GM13976 (cell line): ENCODE measurements around the gene ADGRB2.

Experiments used
- DNase-seq: peaks from one replicate; pipeline ENCODE4 v3.0.0; 2012; ENCODE audit warnings: low spot score
- in situ Hi-C: fragments of 300-500 bp; cut with MboI; formaldehyde crosslinking; loops from one replicate; pipeline ENCODE4 v1.12.0; 2022; ENCODE audit warnings: low sequenced_read_pairs, mixed read lengths, inconsistent platforms; ENCODE audit not compliant: unreplicated experiment
- TF ChIP-seq, protein P1 (sequence below): IDR thresholded peaks from 2 replicates; pipeline ENCODE4 v1.5.1; 2012; ENCODE audit warnings: borderline replicate concordance, mild to moderate bottlenecking; ENCODE audit not compliant: insufficient read depth; ENCODE audit errors: extremely low read depth, missing control alignments, control extremely low read depth

Gene ADGRB2, protein sequence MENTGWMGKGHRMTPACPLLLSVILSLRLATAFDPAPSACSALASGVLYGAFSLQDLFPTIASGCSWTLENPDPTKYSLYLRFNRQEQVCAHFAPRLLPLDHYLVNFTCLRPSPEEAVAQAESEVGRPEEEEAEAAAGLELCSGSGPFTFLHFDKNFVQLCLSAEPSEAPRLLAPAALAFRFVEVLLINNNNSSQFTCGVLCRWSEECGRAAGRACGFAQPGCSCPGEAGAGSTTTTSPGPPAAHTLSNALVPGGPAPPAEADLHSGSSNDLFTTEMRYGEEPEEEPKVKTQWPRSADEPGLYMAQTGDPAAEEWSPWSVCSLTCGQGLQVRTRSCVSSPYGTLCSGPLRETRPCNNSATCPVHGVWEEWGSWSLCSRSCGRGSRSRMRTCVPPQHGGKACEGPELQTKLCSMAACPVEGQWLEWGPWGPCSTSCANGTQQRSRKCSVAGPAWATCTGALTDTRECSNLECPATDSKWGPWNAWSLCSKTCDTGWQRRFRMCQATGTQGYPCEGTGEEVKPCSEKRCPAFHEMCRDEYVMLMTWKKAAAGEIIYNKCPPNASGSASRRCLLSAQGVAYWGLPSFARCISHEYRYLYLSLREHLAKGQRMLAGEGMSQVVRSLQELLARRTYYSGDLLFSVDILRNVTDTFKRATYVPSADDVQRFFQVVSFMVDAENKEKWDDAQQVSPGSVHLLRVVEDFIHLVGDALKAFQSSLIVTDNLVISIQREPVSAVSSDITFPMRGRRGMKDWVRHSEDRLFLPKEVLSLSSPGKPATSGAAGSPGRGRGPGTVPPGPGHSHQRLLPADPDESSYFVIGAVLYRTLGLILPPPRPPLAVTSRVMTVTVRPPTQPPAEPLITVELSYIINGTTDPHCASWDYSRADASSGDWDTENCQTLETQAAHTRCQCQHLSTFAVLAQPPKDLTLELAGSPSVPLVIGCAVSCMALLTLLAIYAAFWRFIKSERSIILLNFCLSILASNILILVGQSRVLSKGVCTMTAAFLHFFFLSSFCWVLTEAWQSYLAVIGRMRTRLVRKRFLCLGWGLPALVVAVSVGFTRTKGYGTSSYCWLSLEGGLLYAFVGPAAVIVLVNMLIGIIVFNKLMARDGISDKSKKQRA (N-terminal part only)

DNA sequence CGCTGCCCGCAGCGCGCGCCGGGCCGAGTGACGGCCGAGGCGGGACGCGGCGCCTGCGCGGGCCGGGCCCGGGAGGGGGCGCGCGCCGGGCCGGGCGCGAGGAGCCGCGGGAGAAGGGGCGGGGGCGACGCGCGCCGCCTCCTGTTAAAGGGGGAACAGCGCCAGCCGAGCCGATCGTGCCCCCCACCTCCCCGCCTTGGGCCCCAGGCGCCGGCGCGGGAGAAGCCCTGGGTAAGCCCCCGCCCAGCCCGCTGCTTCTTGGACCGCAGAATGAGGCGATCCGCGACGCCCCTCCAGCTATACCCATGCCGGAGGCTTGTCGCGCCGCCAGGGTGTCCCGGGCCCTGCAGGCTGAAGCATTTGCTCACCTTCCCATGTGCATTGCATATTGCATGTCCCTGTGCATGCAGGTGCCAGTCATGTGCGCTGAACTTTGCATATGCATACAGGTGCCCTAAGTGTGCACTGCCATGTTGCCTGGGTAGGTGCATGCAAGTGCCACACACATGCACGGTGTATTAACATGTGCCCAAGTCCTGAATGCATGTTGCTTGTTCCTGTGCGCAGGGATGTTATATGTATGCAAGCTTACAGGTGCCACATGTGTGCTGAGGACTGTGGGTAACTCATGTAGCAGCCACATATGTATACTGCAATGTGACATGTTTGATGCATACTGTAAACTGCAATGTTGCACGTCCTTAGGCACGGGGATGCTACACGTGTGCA is at the start of gene ADGRB2:
ADGRB2 (minus strand) TSS at position 29 of the 729 bp plus-strand sequence. CDS start 7,119 bp downstream, outside the sequence.
- peak; percentile 61 for DNase-seq
- TF ChIP-seq, protein P1, sequence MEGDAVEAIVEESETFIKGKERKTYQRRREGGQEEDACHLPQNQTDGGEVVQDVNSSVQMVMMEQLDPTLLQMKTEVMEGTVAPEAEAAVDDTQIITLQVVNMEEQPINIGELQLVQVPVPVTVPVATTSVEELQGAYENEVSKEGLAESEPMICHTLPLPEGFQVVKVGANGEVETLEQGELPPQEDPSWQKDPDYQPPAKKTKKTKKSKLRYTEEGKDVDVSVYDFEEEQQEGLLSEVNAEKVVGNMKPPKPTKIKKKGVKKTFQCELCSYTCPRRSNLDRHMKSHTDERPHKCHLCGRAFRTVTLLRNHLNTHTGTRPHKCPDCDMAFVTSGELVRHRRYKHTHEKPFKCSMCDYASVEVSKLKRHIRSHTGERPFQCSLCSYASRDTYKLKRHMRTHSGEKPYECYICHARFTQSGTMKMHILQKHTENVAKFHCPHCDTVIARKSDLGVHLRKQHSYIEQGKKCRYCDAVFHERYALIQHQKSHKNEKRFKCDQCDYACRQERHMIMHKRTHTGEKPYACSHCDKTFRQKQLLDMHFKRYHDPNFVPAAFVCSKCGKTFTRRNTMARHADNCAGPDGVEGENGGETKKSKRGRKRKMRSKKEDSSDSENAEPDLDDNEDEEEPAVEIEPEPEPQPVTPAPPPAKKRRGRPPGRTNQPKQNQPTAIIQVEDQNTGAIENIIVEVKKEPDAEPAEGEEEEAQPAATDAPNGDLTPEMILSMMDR: no peak
- in situ Hi-C loops: no loop called here

DNA sequence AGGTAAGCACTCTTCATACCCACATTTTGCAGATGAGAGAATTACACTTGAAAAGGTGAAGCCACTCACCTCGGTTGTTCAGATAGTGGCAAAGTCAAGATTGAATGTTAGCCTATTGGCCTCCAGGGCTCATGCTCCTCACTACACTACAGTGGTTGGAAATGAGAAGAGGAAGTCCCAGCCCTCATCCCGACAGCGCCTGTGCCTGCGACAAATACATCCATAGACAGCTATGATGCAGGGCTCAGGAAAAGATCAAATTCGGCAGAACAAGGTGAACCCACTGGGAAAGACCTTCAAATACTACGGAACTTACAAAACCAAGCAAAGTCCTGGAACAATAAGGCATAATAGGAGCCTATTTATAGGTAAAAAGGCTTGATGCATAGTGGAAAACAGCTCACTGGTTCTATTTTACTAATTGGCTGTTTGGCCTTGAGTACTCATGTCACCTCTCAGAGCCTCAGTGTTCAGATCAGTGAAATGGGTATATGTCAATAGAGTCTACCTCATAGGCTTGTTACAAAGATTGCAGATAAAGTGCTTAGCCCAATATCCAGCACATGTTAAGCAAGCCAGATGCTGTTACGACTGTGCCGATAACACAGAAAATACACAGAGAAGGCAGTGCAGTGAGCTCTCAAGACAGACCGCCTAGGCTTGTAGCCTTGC is 48.2 kb upstream of the ADGRB2 start:
- no peak for DNase-seq
- TF ChIP-seq, protein P1: no peak
- in situ Hi-C loops: no loop called here

DNA sequence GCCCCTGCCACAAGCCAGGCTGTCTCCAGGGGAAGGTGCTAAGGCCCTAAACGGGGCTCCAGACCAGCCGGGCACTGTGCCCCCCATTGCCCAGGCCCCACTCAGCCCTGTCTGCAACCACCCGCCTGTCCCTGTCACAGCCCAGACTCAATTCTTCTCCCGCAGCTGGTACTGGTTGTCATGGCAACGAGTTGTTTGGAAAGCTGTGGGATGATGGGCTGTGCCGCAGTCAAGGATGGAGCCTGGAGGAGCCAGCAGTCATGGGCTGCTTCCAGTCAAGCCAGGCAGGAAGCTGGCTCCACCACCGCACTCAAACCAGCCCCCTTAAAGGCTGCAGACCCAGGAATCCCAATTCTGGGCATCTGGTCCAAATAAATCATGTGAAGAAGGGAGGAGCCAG is 47.5 kb upstream of the ADGRB2 start:
- TF ChIP-seq, protein P1: no peak
- in situ Hi-C loops: no loop called here
- DNase-seq: no peak

DNA sequence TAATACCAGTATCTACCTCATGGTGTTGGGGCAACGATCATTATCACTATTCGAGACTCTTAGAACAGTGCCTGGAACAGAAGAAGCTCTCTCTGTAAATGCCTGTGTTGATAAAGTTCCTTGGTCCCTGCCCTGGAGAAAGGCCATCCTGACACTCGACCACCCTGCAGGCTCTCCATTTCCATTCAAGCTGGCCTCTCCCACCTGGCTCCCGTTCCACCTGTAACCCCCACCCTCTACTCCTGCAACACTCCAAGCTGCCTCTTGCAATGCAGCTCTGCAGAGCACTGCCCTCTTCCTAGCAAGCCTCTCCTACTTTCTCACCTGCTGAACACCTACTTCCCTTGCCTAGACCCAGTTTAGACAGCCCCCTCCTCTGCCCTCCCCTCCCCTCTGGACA is 45.6 kb upstream of the ADGRB2 start:
- DNase-seq: no peak
- TF ChIP-seq, protein P1: no peak
- in situ Hi-C loops: no loop called here

DNA sequence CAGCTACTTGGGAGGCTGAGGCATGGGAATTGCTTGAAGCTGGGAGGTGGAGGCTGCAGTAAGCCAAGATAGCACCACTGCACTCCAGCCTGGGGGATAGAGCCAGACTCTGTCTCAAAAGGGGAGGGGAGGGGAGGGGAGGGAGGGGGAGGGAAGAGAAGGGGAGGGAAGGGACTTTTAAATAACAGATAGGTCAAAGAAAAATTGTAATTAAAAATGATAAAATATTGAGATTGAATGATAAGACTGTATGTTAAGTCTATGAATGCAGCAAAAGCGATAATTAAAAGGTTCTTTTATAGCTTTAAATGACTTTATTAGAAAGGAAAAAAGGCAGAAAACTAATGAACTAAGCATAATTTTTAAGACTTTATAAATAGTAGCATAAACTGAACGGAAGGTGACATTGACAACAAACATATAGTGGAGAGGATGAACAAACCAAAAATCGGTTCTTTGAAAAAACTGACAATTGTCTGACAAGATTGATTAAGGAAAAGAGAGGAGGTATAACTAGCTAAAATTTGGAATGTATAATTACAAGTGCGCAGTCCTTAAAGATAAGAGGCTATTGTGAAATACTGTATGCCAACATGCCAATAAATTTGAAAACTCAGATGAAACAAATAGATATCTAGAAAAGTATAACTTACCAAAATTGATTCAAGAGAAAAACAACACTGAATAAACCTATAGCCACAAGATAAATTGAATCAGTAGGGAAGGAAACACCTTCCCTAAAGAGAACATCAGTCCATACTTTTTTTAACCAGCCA is 43.3 kb upstream of the ADGRB2 start:
- TF ChIP-seq, protein P1: no peak
- no peak for DNase-seq
- in situ Hi-C loops: no loop called here
